Superior temporal gyrus (tissue), 1 donor: ENCODE data around the gene FAM228B.
"Not testable (repeated sequence)": the region's sequence is repeated elsewhere in the genome, so short reads cannot be mapped to it uniquely, and the experiment has no call there.

Source experiments
- DNase-seq: peaks from one replicate; pipeline ENCODE4 v3.0.0-alpha.2; 2016; ENCODE audit errors: extremely low spot score

The FAM228B gene

DNA sequence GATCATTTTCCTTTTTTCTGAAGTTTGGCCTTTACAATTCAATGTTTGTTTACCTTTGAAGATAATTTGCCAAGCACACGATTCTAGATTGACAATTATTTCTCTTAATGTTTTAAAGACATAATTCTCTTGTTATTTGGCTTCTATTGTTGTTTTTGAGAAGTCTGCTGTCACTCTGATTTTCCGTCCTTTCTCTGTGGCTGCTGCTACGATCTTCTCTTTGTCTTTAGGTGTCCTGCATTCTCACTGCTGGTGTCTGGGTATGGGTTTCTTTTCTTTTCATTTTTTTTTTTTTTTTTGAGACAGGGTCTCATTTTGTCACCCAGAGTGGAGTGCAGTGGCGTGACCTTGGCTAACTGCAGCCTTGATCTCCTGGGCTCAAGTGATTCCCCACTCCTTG, 36.4 kb downstream of the FAM228B start:
- no peak for DNase-seq

DNA sequence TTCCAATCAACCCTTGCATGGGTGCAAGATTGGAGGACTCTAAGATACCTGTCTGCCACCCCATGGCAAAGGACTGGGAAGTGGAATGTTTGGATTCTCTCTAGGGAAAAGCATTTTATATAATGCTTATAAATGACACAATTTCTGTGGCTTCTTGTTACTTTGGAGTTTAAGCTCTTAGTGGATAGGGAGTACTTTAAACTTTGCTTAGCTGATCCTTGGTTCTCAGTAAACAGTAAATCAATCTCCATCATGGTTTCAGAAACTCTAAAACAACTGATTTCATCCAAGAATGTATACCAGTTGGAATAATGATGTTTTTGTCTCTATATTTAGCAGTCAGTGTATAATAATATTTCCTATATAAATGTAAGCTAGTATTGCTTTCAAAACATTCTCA, 37.5 kb downstream of the FAM228B start:
- no peak for DNase-seq

DNA sequence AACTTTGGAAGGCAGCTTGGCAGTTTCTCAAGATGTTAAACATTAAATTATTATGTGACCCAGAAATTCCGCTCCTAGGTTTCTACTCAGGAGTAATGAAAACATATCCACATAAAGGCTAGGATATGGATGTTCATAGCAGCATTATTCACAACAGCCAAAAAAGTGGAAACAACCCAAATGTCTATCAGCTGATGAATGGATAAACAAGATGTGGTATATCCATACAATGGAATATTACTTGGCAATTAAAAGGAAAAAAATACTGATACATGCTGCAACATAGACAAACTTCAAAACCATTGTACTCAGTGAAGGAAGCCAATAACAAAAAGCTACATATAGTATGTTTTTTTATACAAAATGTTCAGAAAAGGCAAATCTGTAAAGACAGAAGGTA, 39.2 kb downstream of the FAM228B start:
- no peak for DNase-seq

DNA sequence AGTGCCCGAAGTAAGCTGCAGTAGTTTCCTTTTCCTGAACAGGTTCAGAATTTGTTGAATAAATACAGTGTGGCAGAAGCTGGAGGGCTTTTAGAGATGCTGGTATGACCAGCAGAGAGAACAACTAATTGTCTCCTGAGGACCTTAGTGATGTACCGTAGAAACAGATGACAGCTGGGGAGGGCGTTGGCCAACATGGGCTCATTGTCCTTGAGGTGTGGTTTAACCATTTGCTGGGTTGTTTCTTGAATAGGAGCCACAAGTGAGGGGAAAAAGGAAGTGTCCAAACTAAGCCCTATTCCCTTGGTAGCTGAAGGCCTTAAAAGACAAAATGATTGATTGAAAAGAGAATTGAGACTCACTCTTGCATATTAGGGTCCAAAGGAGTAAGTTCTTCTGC, 39.9 kb downstream of the FAM228B start:
- DNase-seq: no peak

DNA sequence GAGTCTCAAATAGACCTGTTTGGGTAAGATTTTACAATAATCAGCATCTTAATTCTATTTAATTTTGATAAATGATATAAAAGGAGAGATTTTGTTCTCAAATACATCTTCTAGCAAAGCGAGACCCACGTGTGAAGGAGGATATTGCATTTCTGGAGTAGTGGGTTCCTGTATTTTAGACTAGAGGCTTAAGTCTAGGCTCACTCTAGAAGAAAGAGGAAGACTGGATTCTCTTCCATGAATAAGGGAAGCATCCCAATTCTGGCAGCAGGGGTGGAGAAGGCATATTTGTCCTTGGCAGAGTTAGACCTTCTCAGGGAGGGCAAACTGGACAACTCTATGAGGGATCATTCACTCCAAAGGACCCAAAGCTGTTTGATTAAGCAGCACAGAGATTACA, 40.3 kb downstream of the FAM228B start:
- no peak for DNase-seq

DNA sequence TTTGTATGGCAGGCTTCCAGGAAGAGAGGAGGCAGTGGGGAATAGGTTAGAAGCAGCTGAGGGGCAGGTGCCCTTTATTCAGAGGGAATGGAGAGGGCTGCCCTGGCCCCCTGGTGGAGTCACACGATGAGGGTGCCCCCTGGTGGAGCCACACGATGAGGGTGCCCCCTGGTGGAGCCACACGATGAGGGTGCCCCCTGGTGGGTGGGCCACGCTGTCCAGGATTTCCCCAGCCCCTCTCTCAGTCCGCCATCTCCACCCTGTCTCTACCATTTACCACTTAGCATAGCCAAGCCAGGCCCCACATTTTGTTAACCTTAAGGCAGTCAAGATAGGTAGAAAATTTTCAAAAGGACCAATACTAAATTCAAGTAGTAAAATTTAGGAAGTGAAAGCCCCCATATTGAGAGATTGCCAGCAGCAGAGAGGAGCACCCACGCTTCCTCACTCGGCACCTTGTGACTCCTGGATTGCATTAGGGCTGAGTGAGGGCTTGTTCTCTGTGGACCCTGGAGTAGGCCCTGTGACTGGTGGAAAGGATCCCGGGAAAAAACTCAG, 41.2 kb downstream of the FAM228B start:
- DNase-seq: no peak

DNA sequence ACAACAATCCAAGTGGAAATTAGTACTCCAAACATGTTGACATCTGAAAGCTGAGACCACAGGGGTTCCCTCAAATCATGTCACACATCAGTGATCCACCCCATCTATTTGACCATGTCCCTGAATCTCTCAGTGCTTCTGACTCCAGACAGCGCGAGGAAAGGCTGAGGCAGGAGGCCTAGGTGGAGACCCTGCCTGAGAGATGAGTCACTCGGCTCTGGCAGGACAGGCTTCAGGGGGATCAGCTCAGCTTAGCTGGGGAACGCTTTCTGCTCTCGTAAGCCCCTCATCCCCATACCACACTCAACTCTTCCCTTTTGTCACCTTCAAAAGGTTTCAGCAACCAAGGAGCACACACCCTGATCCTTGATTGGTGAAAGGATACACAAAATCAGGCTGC, 45.8 kb downstream of the FAM228B start:
- no peak for DNase-seq

DNA sequence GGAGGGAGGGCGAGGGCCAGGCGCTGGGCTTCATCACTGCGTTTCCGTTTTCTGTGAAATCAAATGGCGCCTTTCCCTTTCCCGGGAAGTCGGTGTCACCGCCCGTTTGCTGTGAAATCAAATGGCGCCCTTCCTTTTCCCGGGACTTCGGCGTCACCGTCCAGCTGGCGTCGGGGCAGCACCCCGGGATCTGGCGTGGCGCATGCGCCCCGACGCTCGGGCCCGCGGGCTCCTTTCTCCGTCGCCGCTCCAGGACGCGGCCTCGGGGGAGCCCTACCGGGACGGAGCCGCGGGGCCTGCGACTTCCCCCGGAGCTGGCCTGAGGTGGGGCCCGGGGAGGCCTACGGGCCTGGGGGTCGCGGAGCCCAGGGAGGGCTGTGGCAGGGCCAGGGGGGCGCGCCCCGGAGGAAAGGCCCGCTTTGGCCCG, 51.6 kb downstream of the FAM228B start, which contains the start of gene FAM228A:
Gene FAM228A, plus strand, starts transcription at position 203 of the 427 bp plus-strand sequence. CDS start 428 bp downstream, outside the sequence.
- no peak for DNase-seq

DNA sequence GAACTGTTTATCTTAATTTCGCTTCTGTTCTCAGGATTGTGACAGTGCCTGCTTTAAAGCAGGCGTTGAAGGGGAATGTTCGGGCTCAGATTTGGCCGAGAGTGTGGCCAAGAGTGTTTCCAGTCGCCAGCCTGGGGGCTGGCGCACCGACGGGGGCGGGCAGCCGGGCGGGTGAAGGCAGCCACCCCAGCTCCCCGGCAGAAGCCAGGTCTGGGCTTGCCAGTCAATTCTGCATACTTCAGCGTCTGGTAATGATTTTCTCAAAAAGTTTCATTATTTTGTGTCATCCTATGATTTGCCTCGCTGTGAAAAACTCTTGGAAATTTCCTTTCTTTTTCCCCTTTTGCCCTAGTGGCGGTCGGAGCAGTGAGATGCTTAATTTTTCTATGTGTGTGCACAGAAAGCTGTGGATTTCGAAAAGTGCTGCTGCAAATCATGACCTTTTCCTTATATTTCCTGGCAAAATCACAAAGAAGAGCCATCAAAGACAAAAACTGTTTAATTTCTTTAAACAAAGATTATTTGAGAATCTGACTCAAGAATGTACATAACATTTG, 52.4 kb downstream of the FAM228B start:
- no peak for DNase-seq

DNA sequence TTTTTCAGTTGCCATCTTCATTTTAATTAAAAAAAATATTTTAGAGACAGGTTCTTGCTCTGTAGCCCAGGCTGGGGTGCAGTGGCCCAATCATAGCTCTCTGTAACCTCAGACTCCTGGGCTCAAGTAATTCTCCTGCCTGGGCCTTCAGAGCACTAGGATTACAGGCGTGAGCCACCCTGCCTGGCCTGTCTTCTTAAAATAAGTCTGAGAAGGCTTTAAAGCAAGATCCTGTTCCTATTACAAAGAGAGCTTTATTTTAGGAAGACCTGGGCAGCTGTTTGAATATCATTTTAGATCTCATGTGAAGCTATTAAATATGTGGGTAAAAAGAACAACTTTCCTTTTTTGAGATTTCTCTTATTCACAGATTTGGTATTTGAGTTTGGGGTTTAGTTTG, 53.1 kb downstream of the FAM228B start:
- no peak for DNase-seq

DNA sequence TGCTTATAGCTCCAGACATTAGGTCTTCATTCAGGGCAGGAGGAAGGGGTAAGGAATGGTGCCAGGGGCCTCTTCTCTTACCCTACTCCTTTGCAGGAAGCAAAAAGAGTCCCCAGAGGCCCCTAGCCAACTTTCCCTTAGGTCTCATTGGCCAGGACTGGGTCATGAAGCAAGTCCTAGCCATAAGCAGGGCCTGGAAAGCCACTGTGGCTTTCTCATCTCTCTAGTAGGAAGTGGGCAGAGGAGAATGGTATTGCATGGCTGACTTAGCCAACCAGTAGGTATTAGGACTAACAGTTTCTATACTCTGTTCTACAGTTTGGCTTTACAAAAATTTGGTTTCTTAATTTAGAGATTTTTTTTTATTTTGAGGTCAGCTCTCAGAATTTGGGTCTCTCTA, 56.4 kb downstream of the FAM228B start:
- no peak for DNase-seq

DNA sequence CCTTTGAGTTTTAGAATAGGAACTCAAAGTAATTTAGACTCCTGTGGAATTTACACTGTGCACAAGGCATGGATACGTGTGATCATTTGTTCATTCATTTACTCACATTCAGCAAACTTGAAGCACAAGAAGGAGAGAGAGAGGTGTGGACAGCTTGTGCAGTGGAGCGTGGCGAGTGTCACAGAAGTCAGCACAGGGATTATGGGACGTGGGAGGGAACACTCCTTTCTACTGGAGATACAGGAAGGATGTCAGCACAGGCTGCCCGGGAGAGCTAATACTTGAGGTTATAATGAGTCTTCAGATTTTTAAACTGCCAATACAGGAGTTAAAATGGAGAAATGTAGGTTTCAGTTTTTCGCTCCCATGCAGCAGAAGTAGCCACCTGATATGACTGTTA, 58.6 kb downstream of the FAM228B start:
- no peak for DNase-seq

DNA sequence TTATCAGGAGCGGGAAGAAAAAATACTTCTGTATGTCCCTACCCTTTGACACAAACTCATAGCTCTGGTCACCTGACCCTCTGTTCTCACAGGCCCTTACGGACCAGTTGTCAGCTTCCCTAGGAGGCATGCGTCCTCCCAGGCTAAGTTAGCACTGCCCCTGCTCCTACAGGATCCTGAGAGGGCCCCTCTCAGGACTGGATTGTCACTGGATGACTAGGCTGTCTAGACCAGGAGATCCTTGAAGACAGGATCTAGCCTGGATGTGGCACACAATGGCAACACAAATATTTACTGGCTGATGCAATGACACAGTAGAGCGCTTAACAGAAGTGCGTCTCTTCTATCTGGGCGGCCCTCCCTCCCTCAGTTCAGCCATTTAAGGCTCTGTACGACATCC, 59.2 kb downstream of the FAM228B start:
- DNase-seq: no peak

DNA sequence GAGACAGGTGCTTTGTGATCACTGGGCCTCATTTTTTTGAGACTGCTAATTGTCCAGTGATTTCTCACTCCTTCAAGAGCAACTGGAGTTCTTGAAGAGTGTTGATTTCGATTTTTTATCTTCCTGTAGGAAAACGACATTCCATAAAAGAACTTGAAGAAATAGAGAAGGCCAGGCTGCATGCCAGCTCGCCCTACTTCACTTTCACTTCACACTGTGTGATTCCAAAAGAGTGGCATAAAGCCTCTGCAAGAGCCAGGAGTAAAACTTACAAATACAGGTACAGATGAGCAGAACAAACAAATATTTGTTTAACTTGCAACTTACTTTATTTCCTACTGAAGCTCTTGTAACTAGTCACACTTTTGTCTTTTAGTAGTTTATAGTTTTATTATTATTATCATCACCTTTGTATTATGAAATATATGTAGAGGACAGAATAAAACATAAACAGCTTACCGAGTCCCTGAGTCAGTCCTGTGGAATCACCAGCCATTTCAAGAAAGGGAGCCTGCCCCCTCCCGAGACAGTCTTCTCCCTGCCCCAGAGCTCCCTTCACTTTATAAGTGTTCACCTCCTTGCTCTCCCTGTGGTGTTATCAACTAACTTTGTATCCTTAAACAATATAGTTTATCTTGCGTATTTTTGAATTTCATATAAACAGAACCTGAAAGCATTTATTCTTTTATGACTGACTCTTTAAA, 60.2 kb downstream of the FAM228B start:
- no peak for DNase-seq

DNA sequence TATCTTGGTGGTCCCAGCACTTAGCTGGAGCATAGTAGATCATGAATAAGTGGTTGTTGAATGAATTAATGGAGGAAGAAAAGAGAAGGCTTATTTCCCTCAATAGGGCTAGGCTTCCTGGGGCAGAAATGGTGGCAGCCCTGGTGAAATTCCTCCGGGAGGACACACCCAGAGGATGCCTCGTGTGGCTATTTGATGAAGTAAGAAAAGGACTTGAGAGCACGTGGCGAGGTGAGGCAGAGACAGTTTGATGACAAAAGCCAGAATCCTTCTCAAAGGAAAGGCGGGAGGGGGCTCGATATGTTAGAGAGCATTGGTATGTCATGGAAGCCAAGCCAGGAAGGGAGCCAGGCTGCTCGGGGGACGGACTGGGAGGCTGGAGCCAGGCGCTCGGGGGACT, 66.3 kb downstream of the FAM228B start:
- no peak for DNase-seq

DNA sequence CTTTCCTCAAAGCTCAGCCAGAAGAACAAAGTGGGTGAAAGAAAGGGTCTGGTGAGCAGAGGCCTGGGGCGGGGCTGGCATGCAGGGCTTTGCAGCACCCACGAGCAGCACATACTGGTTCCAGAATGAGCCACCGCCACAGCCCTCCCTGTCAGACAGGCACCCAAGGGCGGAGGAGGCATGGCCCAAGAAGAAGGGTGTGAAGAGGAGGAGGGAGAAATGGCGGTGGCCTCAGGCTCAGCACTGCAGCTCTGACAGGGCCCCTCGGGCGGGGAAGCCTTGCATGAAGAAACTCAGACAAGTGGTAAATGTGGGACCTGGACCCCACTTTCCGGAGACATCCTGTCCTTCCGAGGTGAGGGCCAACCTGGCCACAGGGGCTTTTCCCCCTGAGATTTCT, 67.2 kb downstream of the FAM228B start:
- DNase-seq: no peak

DNA sequence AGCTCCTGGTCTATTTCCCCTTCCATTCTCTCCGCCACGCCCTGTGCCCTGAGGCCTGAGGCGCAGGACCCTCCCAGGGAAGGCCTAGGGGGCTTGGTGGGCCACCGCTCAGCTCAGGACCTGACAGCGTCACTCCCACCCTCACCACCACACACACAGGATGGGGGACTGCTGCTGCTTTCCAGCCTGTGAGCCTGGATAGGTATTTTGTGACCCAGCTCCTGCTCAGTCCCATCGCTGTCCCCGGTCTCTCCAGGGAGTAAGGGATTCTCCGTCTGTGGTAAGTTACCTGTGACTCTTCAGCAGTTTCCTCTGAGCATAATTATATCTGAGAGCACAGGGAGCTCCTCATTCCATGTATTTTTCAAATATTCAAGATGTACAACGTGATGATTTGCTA, 67.9 kb downstream of the FAM228B start:
- no peak for DNase-seq

DNA sequence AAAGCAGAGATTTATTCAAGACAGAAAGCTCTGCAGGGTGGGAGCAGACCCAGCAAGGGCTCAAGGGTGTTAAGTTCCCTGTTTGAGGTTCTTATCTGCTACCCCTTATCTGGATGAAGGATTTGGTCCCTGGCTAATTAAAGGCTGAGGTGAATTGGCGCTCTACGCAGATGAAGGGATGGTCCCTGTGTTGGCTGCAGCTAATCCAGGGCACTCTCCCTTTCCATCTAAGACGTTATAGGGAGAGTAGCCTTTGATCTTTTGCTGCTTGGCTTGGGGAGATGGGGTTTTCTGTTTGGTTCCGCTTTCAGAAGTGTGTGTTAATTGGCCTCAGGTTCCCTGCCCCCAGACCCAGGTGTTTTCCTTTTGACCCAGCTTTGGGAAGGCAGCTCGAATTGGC, 68.6 kb downstream of the FAM228B start:
- DNase-seq: no peak

DNA sequence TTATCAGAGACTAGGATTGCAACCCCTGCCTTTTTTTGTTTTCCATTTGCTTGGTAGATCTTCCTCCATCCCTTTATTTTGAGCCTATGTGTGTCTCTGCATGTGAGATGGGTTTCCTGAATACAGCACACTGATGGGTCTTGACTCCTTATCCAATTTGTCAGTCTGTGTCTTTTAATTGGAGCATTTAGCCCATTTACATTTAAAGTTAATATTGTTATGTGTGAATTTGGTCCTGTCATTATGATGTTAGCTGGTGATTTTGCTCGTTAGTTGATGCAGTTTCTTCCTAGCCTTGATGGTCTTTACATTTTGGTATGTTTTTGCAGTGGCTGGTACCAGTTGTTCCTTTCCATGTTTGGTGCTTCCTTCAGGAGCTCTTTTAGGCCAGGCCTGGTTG, 73.9 kb downstream of the FAM228B start:
- not testable (repeated sequence) for DNase-seq

DNA sequence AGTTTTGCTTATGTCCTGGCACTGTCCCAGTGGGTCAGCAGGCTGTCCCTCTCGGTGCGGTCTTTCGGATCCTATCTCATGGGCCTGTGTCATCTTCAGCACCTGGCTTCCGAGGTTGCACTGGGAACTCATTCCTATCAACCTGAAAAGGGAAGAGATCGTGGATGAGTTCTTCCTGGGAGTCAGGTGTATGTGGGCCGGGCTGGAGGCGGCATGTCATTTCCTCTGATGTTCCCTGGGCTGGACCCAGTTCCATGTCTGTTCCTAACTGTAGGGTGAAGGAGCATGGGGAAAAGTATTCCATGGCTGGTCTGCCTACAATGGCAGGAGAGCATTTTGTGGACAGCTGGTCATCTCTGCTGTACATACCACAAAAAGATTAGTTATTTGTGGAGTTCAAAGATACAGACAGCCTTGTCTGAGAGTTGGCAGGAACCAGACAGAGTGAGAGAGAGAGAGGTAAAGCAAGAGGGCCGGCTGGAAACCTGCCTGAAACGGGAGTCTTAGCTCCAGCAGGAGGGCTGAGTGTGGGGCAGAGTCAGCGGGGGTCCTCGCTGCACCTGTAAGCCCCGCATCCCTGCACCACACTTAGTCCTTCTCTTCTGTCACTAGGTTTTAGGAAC, 76.8 kb downstream of the FAM228B start:
- no peak for DNase-seq

DNA sequence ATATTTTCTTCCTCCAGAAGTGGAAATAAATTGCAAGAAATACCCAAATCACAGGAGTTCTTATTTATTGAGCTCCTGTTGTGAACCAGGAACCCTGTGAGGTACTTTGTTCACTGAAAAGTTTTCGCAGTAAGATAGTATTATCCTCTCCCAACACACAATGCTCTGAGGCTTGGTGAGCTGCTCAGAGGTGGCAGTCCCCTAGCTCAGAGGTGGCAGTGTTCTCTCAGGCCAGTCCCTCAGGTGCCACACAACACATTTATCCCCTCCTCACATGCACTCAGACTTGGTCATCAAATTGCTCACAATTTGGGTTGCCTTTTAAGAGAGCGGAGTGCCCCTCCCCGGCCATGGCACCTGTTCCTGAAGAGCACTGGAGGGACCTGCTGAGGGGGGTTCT, 77.5 kb downstream of the FAM228B start:
- no peak for DNase-seq

DNA sequence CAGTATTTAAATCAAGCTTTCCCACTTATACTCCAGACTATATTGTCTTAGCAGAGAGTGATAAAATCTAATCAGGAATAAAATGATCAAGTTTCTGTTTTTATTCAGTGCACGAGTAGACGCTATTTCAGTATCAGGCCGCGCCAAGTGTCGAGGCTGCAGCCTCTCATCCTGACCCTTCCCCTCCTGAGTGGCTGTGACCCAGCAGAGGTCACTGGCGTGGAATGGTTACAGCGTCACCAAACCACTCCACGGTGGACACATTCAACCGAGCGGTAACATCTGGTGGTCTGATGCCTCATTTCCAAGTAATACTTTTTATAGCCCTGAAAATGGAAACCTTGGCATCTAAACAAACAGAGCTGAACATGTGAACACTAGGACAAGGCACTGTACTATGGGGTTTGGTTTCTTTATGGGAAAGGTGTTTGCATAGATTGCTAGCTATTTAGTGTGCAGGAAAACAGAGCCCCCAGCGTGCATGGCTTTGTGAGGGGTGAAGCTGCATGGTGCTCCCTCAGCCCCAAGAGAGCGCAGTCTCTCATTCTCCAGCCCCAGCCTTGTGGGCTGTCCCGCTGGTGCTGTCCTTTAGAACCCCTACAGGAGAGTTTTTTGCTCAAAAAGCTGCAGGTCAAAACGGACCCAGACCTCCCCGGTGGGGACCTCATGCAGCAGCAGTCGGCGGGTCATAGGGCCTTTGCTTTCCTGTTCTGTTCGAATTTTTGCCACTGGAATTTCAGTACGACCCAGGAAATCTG, 79.9 kb downstream of the FAM228B start:
- no peak for DNase-seq
